T-helper 22 cell (primary cell): ENCODE results near the gene TPK1.

ENCODE experiments used
- DNase-seq: peaks from one replicate; pipeline ENCODE4 v3.0.0-alpha.2; 2020; ENCODE audit warnings: low read depth

TPK1 gene

DNA sequence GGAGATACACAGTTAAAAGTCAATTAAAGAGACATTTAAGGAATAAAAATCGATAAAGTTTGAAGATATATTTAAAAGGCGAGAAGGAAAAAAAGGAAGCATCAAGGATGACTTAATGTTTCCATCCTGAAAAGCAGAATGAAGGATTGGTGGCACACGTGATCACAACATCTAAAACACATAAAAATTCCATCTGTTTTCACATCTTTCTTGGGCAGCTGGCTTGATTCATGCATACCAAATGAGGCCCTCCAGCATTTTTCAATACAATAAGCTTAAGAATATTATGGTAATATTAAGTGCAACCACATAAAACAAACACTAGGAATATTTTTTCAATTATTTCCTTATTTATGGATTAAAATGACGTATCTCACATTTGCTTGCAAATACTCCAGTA is 112.6 kb downstream of the TPK1 start:
- DNase-seq: no peak

DNA sequence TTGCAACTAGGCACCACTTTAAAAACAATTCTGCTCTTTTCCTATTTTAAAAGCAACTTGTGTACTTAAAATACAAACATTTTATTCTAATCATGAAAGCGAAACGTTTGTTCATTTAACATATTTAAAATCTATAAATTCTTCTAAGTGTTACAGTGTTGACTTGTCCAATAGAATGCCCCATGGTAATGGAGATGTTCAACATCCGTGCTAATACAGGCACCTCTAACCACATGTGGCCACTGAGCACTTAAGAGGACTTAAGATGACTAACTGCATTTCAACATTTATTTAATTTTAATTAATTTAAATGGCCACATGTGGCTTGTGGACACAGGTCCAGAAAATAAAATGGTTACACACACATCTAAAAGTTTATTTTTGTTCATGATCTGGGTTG is 115.1 kb downstream of the TPK1 start:
- DNase-seq: no peak

DNA sequence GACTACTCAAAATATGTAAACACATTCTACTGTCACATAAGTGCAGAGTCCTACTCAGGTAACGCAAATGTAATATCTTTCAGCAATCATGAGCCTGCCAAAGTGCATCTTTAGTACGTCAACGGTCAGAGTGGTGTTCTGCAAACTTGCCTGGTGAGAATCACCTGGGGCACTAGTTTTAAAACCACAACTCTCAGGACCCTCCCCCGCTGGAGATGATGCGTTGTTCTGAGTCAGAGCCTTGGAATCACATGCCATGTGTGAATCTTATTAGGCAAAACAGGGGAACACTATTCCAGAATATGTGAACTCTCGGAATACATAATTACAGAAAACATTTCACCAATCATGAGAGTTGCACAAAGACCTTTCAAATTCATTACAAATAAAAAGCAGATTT is 115.7 kb downstream of the TPK1 start:
- no peak for DNase-seq

DNA sequence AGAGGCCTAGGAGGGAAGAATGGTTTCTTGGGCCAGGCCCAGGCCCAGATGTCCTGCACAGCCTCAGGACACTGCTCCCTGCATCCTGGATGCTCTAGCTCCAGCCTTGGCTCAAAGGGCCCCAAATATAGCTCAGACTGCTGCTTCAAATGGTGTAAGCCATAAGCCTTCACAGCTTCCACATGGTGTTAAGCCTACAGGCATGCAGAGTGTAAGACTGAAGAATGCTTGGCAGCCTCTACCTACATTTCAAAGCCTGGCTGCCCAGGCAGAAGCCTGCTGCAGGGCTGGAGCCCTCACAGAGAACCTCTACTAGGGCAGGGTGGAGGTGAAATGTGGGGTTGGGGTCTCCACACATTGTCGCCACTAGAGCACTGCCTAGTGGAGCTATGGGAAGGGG is 118.1 kb downstream of the TPK1 start:
- no peak for DNase-seq

DNA sequence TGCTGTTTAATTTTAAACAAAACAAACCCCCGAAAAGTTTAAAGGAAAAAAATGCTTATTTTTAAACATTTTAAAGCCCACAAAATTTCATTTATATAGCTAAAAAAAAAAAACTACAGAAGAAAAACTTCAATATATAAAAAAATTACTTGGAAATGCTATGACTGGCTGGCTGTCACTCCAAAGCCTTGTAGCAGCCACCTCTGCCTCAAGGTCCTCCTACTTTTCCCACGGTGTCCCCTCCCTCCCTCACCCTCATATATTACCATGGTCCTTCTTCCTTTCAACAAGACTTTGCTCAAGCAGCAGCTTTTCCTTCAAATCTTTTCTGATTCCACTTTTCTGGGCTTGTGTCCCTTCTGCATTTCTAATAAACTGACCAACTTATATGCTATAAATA is 122.0 kb downstream of the TPK1 start:
- DNase-seq: no peak

DNA sequence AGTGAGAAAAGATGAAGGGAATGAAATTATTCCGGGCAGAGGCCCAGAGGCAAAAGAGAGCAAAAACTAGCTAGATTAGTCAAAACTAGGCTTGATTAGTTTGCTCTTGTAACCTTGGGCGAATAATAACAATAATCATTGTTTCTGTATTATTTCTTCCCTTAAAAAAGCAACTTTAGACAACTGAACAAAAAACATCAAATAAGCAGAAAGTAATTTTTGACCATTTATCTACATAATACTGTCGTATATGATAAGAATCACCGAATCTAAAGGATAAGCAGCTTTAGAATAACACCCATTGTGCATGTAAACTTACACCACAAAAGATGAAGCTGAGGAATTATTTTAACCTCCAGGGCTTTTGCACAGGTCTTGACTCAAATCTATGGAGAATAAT is 125.1 kb downstream of the TPK1 start:
- no peak for DNase-seq

DNA sequence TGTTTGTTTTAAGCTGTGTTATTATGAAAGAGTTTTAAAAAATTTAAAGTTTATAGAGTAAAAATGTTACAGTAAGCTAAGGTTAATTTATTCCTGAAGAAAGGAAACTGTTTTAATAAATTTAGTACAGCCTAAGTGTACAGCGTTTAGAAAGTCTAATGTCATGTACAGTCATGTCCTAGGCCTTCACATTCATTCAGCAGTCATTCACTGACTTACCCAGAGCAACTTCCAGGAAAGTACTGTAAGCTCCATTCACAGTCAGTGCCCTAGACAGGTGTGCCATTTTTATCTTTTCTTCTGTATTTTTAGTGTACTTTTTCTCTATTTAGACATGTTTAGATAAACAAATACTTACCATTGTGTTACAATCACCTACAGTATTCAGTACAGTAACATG is 126.8 kb downstream of the TPK1 start:
- DNase-seq: no peak

DNA sequence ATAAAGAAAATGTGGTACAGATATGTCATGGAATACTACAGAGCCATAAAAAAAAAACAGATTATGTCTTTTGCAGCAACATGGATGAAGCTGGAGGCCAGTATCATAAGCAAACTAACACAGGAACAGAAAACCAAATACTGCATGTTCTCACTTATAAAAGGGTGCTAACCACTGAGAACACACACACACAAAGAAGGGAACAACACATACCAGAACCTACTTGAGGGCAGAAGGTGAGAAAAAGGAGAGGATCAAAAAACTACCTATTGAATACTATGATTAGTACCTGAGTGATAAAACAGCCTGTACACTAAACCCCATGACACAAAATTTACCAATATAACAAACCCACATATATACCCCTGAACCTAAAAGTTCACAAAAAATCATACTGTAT is 144.6 kb downstream of the TPK1 start:
- no peak for DNase-seq

DNA sequence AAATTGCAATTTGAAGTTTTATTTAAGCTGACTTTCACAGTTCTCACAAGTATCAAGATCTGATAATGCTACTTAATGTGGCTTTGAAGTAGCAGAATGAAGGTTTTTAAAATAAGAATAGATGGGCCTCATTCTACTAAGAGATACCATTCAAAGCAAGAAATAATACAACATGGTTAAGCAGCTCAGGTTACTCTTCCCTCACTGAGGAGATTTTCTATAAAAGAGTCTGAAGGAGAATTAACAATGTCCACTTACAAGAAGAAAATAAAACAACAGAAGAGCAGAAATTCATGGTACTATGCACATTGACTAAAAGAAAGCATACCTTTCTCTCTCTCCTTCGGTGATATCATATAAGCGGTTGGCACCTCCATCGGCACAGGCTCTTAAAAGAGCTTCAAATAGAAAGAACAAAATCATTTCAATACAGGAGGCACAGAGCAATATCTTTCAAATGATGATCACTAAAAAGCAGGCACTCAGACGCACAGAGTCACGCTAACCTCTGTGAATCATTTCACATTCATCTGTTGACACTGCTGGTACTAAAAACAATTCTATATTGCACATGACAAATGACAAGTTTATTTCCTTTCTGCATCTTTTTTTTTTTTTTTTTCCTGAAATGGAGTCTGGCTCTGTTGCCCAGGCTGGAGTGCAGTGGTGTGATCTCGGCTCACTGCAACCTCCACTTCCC is 153.1 kb downstream of the TPK1 start:
- no peak for DNase-seq

DNA sequence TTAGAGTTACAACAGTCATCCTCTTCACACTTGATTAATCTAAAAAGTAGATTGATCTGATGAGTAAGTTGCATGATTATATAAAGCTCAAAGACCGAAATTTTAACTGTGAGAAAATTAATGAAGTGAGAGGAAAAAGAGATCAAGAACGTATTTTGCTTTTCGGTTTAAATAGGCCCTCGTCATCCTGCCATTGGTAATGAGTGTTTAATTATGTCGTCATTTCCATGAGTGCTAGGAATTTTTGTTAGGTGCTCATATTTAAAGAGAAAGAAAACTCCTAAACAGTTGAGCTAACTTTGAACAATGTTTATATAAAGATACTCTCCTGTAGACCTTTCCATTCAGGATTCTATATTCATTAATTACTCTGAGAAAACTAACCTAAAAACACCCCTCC is 159.4 kb downstream of the TPK1 start:
- no peak for DNase-seq

DNA sequence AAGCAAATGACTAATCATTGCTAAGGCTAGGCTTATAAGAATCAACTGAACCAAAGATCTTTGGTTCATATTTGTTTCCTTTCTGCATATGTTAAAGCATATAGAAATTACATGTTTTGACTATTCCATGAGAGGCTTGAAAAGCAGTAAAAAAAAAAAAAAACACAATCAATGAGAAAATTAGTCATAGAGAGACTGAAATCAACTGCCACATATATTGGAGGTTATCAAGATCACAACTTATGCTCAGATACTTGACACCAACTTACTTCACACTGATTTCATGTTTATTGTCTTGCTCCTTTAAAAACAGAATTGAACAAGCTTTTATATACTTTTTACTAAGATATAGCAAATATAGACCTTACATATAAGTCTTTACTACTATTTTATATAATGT is 161.3 kb downstream of the TPK1 start:
- DNase-seq: no peak

DNA sequence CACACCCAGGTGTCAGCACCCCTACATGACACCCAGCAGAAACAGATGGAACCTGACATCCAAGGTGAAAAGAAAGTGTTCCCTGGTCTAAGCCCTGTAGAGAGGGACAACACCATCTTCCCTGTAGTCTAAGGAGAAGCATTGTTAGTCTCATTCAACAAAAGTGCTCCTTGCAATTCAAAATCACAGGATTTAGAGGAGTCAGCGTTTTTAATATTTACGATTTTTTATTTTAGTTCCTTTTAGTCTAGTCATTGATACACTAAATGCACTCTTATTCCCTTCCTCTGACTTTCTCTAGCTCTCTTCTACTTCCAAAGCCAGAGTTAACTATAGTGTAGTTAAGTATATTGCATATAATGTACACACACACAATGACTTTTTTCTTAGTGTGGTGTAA is 163.0 kb downstream of the TPK1 start:
- no peak for DNase-seq

DNA sequence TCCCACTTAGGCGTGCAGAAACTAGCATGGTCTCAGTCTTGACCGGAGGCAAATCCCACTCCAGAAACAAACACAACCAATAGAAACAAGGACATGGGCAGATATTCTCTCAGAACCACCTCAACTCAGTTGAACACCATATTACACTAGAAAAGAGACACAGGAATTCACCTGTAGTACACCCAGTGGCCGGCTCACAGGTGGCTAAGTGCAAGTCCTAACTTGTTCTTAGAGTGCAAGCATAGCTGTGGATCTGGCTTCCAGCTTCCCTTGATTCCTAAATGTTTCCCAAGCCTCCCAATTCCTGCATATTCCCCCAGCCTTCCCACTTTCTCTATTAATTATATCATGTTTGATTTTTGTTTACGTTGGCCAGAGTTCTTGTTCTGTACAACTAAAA is 164.4 kb downstream of the TPK1 start:
- no peak for DNase-seq

DNA sequence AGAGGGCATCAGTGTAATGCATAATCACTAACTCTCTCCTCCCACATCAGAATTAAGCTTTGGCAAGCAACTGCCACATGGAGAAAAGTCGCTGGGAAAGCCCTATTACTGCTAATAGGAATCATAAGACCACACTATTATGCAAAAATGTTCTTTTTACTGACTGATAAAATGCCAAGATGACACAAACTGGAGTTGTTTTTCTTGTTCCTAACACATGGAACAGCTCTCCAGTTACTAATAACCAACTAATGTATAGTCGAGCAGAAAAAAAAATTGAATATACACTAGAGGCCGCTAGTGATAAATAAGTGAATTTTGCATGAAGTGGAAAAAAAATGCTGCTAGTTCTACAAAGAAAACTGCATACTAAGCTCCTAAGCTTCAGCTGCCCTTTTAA is 165.6 kb downstream of the TPK1 start:
- no peak for DNase-seq

DNA sequence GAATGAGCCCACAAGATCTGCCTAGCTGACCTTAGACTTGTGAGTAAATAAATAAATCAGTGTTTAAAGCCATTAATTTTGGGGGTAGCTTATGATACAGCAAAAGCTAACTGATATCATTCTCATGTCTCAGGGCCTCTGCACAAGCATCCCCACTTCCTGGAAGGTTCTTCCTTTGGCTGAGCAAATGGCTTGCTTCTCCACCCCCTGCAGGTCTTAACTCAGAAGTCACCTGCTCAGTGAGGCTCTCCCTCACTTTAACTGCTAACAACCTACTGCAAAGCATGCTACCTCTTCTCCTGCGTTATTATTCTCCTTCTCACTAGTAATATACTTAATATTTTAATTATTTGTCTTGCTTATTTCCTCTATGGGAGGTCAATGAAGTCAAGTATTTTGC is 167.3 kb downstream of the TPK1 start:
- no peak for DNase-seq

DNA sequence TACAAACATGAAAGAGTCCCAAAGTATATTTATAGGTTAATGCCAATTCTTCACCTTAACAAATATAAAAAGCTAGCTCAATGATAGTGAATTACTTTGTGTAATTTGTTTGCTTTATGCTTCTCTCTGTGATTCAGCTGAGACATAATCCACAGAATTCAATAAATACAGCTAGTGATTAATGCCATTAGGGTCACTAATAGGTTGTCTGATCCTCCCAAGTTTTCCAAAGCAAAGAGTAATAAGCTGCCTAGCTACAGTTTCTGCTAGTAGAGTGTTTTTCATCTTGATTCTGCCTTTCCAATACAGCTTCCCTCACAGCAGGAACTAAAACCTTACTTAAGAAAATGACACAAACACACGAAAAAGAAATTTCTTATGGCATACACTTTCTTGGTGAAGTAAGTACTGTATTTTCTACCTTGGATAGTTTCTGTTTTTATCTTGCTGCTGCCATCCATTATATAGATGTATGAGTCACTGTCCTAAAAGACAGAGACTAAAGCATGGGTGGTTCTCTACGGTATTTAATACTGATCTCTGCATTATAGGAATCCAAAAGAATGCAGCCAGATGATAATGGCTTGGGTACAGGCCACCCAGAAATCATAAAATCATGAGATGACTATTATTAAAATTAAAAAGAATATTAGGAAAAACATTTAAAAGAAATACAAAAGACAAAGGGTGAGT is 170.0 kb downstream of the TPK1 start:
- no peak for DNase-seq

DNA sequence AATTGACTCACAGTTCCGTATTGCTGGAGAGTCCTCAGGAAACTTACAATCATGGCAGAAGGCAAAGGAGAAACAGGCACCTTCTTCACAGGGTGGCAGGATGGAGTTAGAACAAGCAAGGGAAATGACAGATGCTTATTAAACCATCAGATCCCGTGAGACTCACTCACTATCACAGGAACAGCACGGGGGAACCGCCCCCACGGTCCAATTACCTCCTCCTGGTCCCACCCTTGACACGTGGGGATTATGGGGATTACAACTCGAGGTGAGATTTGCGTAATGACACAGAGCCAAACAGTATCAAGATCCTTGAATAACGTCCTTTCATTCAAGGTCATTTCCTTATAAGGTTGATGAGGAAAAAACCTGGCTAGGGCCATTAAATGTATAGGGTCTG is 176.6 kb downstream of the TPK1 start:
- DNase-seq: no peak

DNA sequence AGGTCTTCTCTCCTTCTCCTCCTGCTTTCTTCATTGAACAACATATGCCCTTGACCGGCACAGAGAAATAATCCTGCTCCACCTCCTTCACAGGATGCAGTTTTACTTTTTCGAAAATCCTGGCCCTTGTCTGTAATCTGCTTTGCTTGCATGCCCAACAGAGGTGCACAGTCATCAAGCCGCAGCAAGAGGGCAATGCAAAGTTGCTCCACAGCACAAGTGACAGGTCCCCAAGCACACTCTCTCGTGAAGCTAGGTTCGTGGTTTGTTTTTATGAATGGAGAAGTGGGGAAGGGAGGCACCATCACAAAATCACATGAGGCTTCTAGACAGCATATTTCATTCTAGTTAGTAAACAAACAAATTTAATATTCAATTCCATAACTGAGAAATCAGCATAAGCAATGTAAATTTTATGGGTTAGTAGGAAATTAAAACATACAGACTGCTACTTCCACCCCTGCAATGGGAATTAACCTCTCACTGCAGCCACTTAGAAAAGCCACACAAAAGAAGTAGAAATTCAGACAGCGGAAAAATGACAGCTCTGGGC is 178.8 kb downstream of the TPK1 start:
- no peak for DNase-seq

DNA sequence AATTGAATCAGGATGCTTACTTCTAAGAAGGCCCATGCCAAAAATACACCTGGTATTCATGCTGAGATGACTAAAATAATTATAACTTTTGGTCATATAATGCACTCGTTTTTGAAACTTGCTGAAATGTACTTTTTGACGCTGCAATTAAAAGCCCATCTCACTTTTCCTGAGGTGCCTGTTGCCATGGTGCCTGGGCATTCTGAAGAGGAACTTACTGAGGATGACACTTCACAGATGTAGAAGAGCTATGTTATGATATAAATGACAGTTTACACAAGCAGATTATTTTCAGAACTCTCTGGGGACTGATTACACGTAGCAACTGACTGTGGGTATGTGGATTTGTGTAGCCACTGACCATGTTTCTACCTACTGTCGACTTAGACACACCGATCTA is 182.4 kb downstream of the TPK1 start:
- DNase-seq: no peak

DNA sequence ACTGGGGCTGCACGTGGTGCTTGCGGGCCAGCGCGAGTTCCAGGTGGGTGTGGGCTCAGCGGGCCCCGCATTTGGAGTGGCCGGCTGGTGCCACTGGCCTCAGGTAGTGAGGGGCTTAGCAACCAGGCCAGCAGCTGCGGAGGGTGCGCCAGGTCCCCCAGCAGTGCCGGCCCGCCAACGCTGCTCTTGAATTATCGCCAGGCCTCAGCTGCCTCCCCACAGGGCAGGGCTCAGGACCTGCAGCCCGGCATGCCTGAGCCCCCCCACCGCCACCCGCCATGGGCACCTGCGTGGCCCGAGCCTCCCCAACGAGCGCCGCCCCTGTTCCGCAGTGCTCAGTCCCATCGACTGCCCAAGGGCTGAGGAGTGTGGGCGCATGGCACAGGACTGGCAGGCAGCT is 185.4 kb downstream of the TPK1 start:
- no peak for DNase-seq

DNA sequence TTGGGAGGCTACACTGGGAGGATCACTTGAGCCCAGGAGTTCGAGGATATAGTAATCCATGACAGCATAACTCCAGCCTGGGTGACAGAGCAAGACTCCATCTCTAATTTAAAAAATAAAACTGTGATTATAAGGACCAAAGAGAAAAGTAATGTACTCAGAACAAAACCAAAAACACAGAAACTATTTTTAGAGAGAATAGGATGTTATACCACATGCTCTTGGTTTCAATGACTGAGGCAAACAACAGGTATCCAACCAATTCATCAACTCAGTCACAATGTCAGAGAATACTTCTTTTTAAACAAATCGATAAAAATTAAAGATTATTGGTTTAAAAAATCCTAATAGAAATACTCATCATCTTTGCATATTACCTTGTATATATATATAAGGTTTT is 186.7 kb downstream of the TPK1 start:
- DNase-seq: no peak

DNA sequence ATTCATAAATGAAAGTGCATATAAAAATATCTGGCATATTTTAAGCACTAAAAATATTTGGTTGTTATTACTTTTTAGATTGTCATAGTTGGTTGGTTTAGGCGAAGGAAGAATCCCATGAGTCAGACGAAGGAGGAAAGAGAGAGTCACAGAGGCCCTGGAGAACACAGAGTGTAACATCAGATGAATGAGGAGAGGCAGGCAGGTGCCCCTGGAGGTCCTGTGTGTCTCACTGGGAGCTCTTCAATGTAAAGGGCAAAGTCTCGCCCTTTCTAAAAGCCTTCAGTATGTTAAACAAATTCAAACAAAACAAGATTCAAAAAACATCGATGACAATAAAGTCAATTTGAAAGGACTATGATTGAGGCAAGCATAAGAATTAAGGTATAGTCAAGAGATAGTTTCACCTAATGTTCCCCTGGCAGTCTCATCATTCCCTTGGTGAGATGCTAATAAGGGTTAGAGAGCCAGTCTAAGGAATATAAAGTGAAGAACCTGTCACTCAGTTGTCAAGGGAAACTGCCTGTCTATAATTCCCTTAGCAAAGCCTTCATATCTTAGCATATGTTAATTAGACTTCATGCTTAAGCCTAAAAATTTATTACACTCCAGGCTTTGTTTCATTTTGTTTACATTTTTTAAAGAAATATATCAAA is 194.3 kb downstream of the TPK1 start:
- DNase-seq: no peak

DNA sequence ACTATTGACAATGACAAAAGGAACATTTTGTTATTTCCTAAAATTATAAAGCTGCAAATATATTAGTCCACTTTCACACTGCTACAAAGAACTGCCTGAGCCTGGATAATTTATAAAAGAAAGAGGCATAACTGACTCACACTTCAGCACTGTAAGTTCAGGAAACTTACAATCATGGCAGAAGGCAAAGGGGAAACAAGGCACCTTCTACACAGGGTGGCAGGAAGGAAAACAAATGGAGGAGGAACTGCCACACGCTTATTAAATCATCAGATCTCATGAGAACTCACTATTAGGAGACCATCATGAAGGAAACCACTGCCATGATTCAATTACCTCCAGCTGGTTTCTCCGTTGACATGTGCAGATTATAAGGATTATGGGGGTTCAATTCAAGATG is 203.1 kb downstream of the TPK1 start:
- DNase-seq: no peak
